Activated B cell treated with CpG ODN at 0.5 μM for 24 hours (primary cell): ENCODE results near the gene FAM53B. TPM values are rescaled to one million over a fixed set of nuclear protein-coding genes. Genes with fewer than 3 reads are reported as not detected.

Experiments used
- ATAC-seq: fragments of 200-7000 bp; cut with Tn5 transposase; one replicate; pipeline ENCODE4 v1.10.0; 2021; ENCODE audit warnings: low read depth, mild to moderate bottlenecking, moderate library complexity
- CTCF ChIA-PET: fragments of 350-600 bp; sonication (Branson Sonifier 250); formaldehyde crosslinking; loops from one replicate; lab custom pipeline; 2021; ENCODE audit warnings: antibody characterized with exemption; lab: Charles Lee
- POLR2A ChIA-PET: fragments of 350-600 bp; sonication (Branson Sonifier 250); formaldehyde crosslinking; loops from one replicate; lab custom pipeline; 2021; ENCODE audit warnings: antibody characterized with exemption; lab: Charles Lee
- DNase-seq: peaks from one replicate; pipeline ENCODE4 v3.0.0; 2022
- H3K27ac Mint-ChIP-seq: one replicate; pipeline ENCODE4 v1.8.0; 2020; ENCODE audit warnings: mixed read lengths
- H3K27me3 Mint-ChIP-seq: one replicate; pipeline ENCODE4 v1.8.0; 2021; ENCODE audit warnings: mixed read lengths
- H3K36me3 Mint-ChIP-seq: one replicate; pipeline ENCODE4 v1.8.0; 2021; ENCODE audit warnings: low read depth, mixed read lengths
- H3K4me1 Mint-ChIP-seq: one replicate; pipeline ENCODE4 v1.8.0; 2021; ENCODE audit warnings: mixed read lengths
- H3K4me3 Mint-ChIP-seq: one replicate; pipeline ENCODE4 v1.8.0; 2020; ENCODE audit warnings: mild to moderate bottlenecking, mixed read lengths
- H3K9me3 Mint-ChIP-seq: one replicate; pipeline ENCODE4 v1.8.0; 2020; ENCODE audit warnings: mixed read lengths
- CTCF ChIP-seq: fragments of 200-600 bp; IDR thresholded peaks from one replicate; pipeline ENCODE4 v1.8.0; 2022; ENCODE audit warnings: antibody characterized with exemption, mild to moderate bottlenecking
- intact Hi-C: fragments of 100-400 bp; cut with micrococcal nuclease; formaldehyde crosslinking; loops from one replicate; pipeline ENCODE4 v1.15.1; 2024
- total RNA-seq: library from RNA; stranded (reverse); gene quantifications from 2 replicates; pipeline ENCODE4 v1.2.3, GENCODE V29; 2022

The FAM53B gene
- total RNA-seq, 1 donor from 2014 or later: 73.9 TPM

GRCh38 chr10:124765256-124765655, 21.1 kb upstream of the FAM53B start:
- H3K9me3 Mint-ChIP-seq: no peaks in the 10 kb centered on the region
- H3K4me1 Mint-ChIP-seq: no peaks in the 10 kb centered on the region
- ATAC-seq (no peak), DNase-seq (no peak)
- peaks cover 55% of the 10 kb centered on the region for H3K36me3 Mint-ChIP-seq
- H3K27me3 Mint-ChIP-seq: no peaks in the 10 kb centered on the region
- no peak overlapping the region for H3K4me3 Mint-ChIP-seq
- no peak for TF ChIP-seq CTCF
- ChIA-PET POLR2A (no interaction called here), CTCF (interaction anchor here (0.5 kb wide), 1 partner anchor 76 kb away, joined by 3 read pairs; no protein-coding TSS in a partner anchor)
- intact Hi-C loops: no loop called here
- H3K27ac Mint-ChIP-seq: no peak overlapping the region

GRCh38 chr10:124763267-124763666, 19.1 kb upstream of the FAM53B start:
- Mint-ChIP-seq H3K9me3 (no peaks in the 10 kb centered on the region), H3K27me3 (no peaks in the 10 kb centered on the region), H3K4me1 (no peaks in the 10 kb centered on the region), H3K27ac (no peak overlapping the region), H3K36me3 (peaks cover 58% of the 10 kb centered on the region), H3K4me3 (no peak overlapping the region)
- ChIA-PET CTCF (no interaction called here), POLR2A (no interaction called here)
- intact Hi-C loops: no loop called here
- ATAC-seq (no peak), DNase-seq (no peak)
- no peak for TF ChIP-seq CTCF

GRCh38 chr10:124762281-124762680, 18.1 kb upstream of the FAM53B start:
- no peak for TF ChIP-seq CTCF
- peaks cover 57% of the 10 kb centered on the region for H3K36me3 Mint-ChIP-seq
- ChIA-PET POLR2A (no interaction called here), CTCF (no interaction called here)
- H3K4me1 Mint-ChIP-seq: no peaks in the 10 kb centered on the region
- no peak for ATAC-seq
- intact Hi-C loops: no loop called here
- no peak for DNase-seq
- H3K4me3 Mint-ChIP-seq: no peak overlapping the region
- no peaks in the 10 kb centered on the region for H3K27me3 Mint-ChIP-seq
- no peaks in the 10 kb centered on the region for H3K9me3 Mint-ChIP-seq
- no peak overlapping the region for H3K27ac Mint-ChIP-seq

GRCh38 chr10:124756156-124756903, 12.2 kb upstream of the FAM53B start:
- no peak for DNase-seq
- H3K36me3 Mint-ChIP-seq: peaks cover 47% of the 10 kb centered on the region
- CTCF ChIA-PET: interaction anchor here (0.7 to 0.8 kb wide), 2 partner anchors 11 to 762 kb away, joined by 3 to 5 read pairs; no protein-coding TSS in a partner anchor

More at GRCh38 chr10:124756156-124756903, 12.2 kb upstream of the FAM53B start:
- no peaks in the 10 kb centered on the region for H3K4me1 Mint-ChIP-seq
- no peak for ATAC-seq
- intact Hi-C loops: no loop called here
- H3K4me3 Mint-ChIP-seq: no peak overlapping the region
- POLR2A ChIA-PET: interaction anchor here (0.6 to 1.3 kb wide), 2 partner anchors 8 to 186 kb away, joined by 3 read pairs; no protein-coding TSS in a partner anchor
- H3K27me3 Mint-ChIP-seq: no peaks in the 10 kb centered on the region
- no peaks in the 10 kb centered on the region for H3K9me3 Mint-ChIP-seq
- no peak overlapping the region for H3K27ac Mint-ChIP-seq
- TF ChIP-seq CTCF: no peak
